Measurements from ENCODE around the gene FREM1.

FREM1 gene

DNA sequence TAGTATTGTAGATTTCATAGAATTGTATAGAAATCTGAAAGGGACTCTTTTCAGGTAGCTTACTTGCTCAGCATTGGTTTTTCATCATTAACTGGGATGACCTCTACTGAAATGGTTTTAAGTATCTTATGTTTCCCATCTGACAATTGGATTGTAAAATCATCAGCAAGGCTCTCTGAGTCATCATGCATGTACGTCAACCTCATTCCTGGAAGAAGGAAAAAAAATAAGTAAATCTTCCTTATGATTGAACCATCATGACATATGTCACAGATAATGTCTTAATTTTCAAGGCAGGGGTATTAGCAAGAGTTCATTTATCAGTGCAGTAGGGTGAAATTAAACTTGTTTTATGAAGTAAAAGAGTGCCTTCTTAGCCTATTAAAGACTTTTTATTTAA is 112.8 kb downstream of the FREM1 start:
- Histone ChIP-seq H3K4me2 (no peak overlapping the region), H4K20me1 (no peaks in the 10 kb centered on the region), H3K9me3 (no peaks in the 10 kb centered on the region), H3K27me3 (no peaks in the 10 kb centered on the region), H3K4me3 (no peak overlapping the region), H3K9ac (no peak overlapping the region), H3K36me3 (no peaks in the 10 kb centered on the region), H3K27ac (no peak overlapping the region), H3K4me1 (no peaks in the 10 kb centered on the region)
- no peak for TF ChIP-seq Cebpa-rat (IDR thresholded peaks at IDR 0.05)

DNA sequence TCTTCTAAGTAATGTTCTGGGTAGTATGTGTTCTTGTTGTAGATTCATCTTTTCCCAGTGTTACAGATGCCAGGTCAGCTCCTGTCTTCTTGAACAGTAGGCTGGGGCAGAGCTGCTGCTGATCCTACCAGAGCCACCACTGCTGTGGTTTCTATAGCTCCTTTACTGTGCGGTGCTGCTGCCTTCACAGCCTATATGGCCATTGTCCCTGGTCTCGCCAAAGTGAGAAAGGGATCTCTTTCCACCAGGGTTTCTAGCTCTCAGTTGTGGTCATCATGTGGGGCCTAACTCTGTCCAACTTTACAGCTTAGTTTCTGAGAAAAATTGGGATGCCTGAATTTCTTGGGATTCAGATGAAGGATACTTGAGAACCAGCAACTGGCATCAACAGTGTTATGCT is 116.8 kb downstream of the FREM1 start:
- Histone ChIP-seq H3K36me3 (no peaks in the 10 kb centered on the region), H3K4me3 (no peak overlapping the region), H3K9me3 (no peaks in the 10 kb centered on the region), H4K20me1 (no peaks in the 10 kb centered on the region), H3K27me3 (no peaks in the 10 kb centered on the region), H3K4me2 (no peak overlapping the region), H3K9ac (no peak overlapping the region), H3K27ac (no peak overlapping the region), H3K4me1 (no peaks in the 10 kb centered on the region)
- no peak for TF ChIP-seq Cebpa-rat (IDR thresholded peaks at IDR 0.05)

GRCh38 chr9:14790628-14791027 is 119.6 kb downstream of the FREM1 start:
- Histone ChIP-seq H3K36me3 (no peaks in the 10 kb centered on the region), H3K4me3 (no peak overlapping the region), H3K9me3 (no peaks in the 10 kb centered on the region), H4K20me1 (no peaks in the 10 kb centered on the region), H3K4me2 (no peak overlapping the region), H3K4me1 (peaks cover 10% of the 10 kb centered on the region), H3K27ac (no peak overlapping the region), H3K27me3 (no peaks in the 10 kb centered on the region), H3K9ac (no peak overlapping the region)
- no peak for TF ChIP-seq Cebpa-rat (IDR thresholded peaks at IDR 0.05)

- H3K4me2 ChIP-seq, result no peak overlapping the region
- no peaks in the 10 kb centered on the region for H4K20me1 ChIP-seq
- no peak for TF ChIP-seq Cebpa-rat (IDR thresholded peaks at IDR 0.05)
Observed at GRCh38 chr9:14788846-14789245, 121.4 kb downstream of the FREM1 start.

GRCh38 chr9:14783358-14783757 is 126.9 kb downstream of the FREM1 start:
- Histone ChIP-seq H3K27me3 (no peaks in the 10 kb centered on the region), H3K36me3 (no peaks in the 10 kb centered on the region), H3K4me1 (peaks cover 10% of the 10 kb centered on the region), H3K9ac (no peak overlapping the region), H3K4me3 (no peak overlapping the region), H3K9me3 (no peaks in the 10 kb centered on the region), H4K20me1 (no peaks in the 10 kb centered on the region), H3K4me2 (no peak overlapping the region), H3K27ac (no peak overlapping the region)
- no peak for TF ChIP-seq Cebpa-rat (IDR thresholded peaks at IDR 0.05)

More at GRCh38 chr9:14788846-14789245, 121.4 kb downstream of the FREM1 start:
- no peak overlapping the region for H3K4me3 ChIP-seq
- H3K36me3 ChIP-seq, result no peaks in the 10 kb centered on the region
- H3K4me1 ChIP-seq, result peaks cover 10% of the 10 kb centered on the region
- no peaks in the 10 kb centered on the region for H3K27me3 ChIP-seq
- H3K27ac ChIP-seq, result no peak overlapping the region
- no peak overlapping the region for H3K9ac ChIP-seq
- no peaks in the 10 kb centered on the region for H3K9me3 ChIP-seq

DNA sequence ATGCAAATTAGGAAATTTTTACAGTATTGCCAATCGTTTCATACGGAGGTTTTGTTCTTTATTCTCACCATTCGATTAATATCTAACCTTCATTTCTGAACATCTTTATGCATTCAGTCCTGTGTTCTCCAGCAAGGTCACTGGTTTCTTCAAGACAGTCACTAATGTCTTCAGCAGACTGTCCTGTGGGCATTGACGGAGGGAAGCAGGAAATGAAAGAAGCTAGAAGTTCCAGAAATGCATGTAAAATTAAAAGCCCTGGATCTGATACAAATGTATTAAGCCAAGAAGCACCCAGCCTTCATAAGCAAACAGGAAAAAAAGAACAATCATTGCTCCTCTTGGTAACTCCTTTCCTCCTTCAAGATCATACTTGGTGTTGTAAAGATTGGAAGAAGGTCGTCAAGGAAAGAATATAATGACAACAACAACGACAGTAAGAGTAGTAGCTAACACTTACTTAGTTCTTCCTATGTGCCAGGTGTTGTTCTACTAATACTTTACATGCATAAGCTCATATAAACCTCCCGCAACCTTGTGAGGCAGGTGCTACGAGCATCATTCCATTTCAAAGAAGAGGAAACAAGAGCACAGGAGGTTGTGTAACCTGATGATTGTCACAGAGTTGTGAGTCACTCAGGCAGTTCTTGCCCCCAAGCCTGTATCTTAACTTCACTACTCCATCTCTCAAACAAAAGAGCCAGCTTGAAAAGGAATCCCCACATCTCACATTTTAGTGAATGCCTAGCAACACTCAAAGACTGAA is 127.8 kb downstream of the FREM1 start:
- Histone ChIP-seq H3K27me3 (no peaks in the 10 kb centered on the region), H4K20me1 (no peaks in the 10 kb centered on the region)
- TF ChIP-seq Cebpa-rat (IDR thresholded peaks at IDR 0.05), result no peak

DNA sequence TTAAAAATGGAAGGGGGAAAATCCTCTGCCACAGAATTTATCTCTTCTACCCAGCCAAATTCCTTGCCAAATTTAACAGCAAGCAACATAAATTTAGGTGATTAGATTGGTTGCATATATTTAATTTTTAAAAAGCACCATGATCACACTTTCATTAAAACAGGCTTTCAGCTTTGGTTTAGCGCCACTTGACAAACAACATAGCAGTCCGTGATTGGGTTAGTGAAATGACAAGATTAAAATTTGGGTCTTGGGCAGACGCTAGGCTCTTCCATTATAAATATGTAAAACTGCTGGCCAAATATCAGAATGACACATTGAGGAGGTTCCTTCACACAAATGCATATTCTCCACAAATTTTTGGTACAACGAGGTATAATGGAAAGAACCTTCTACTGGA is 129.5 kb downstream of the FREM1 start:
- Histone ChIP-seq H3K4me3 (no peak overlapping the region), H3K27me3 (no peaks in the 10 kb centered on the region), H3K9ac (no peak overlapping the region), H4K20me1 (no peaks in the 10 kb centered on the region), H3K9me3 (no peaks in the 10 kb centered on the region), H3K4me1 (no peaks in the 10 kb centered on the region), H3K36me3 (no peaks in the 10 kb centered on the region), H3K27ac (no peak overlapping the region), H3K4me2 (no peak overlapping the region)
- TF ChIP-seq Cebpa-rat (IDR thresholded peaks at IDR 0.05), result no peak

More for the DNA sequence above, 127.8 kb downstream of the FREM1 start:
- Histone ChIP-seq H3K9ac (no peak overlapping the region), H3K36me3 (no peaks in the 10 kb centered on the region), H3K4me3 (no peak overlapping the region), H3K4me2 (no peak overlapping the region), H3K27ac (no peak overlapping the region), H3K4me1 (peaks cover 10% of the 10 kb centered on the region), H3K9me3 (no peaks in the 10 kb centered on the region)

DNA sequence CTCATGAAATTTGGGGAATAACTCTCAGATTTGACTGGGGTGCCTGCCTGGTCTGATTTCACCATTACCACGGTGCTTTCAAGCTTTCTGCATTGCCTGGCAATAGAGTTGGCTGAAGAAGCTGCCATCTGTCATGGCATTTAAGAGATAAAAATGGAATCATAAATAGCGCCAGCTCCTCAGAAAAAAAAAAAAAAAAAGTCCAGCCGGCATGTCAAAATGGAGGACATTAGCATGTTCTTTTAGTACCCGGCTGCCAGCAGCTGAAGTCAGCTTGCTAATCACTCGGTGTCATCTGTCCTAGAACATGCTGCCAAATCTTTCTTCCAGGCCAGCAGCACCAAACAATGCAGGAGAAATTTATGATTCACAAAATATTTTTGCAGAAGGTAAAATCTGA is 130.0 kb downstream of the FREM1 start:
- H3K27ac ChIP-seq, result no peak overlapping the region
- H4K20me1 ChIP-seq, result no peaks in the 10 kb centered on the region
- H3K4me1 ChIP-seq, result no peaks in the 10 kb centered on the region
- no peaks in the 10 kb centered on the region for H3K27me3 ChIP-seq
- H3K9me3 ChIP-seq, result no peaks in the 10 kb centered on the region
- H3K9ac ChIP-seq, result no peak overlapping the region
- H3K4me2 ChIP-seq, result no peak overlapping the region
- TF ChIP-seq Cebpa-rat (IDR thresholded peaks at IDR 0.05), result no peak
- no peak overlapping the region for H3K4me3 ChIP-seq
- H3K36me3 ChIP-seq, result no peaks in the 10 kb centered on the region

DNA sequence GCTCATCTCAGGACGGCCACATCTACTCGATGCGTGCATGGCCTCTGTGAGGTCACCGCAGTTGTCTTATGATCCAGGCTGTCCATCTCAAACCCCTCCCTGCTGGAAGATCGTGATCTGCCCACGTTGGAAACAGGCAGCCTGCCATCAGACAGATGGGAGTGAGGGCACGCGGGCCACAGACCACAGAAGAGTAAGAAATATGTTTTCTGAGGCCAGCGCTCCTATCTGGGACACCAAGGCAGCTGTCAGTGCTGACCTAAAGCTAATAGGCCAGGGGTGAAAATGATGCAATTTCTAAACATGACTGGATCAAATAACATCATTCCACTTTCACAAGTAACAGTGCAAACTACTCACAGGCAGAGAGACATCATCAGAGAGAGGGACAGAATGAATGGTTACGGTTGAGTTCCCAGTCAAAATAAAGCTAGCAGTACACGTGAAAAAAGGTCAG is 130.6 kb downstream of the FREM1 start:
- H3K36me3 ChIP-seq, result no peaks in the 10 kb centered on the region
- H4K20me1 ChIP-seq, result no peaks in the 10 kb centered on the region
- no peak overlapping the region for H3K27ac ChIP-seq
- TF ChIP-seq Cebpa-rat (IDR thresholded peaks at IDR 0.05), result no peak
- no peaks in the 10 kb centered on the region for H3K4me1 ChIP-seq
- H3K9ac ChIP-seq, result no peak overlapping the region
- no peak overlapping the region for H3K4me2 ChIP-seq
- no peaks in the 10 kb centered on the region for H3K9me3 ChIP-seq
- no peak overlapping the region for H3K4me3 ChIP-seq
- H3K27me3 ChIP-seq, result no peaks in the 10 kb centered on the region

DNA sequence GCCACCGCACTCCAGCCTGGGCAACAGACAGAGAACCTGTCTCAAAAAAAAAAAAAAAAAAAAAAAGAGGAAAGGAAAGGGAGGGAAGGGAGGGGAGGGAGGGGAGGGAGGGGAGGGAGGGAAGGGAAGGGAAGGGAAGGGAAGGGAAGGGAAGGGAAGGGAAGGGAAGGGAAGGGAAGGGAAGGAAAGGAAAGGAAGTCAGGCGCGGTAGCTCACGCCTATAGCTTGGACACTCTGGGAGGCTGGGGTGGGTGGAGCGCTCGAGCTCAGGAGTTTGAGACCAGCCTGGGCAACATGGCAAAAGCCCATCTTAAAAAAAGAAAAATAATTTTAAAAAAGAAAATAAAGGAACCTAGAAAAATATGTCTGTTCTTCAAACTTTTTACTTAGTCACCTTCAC is 131.7 kb downstream of the FREM1 start:
- H3K36me3 ChIP-seq, result no peaks in the 10 kb centered on the region
- H3K27ac ChIP-seq, result no peak overlapping the region
- H3K9ac ChIP-seq, result no peak overlapping the region
- no peak for TF ChIP-seq Cebpa-rat (IDR thresholded peaks at IDR 0.05)
- no peak overlapping the region for H3K4me2 ChIP-seq
- H3K27me3 ChIP-seq, result no peaks in the 10 kb centered on the region
- no peaks in the 10 kb centered on the region for H3K4me1 ChIP-seq
- H3K4me3 ChIP-seq, result no peak overlapping the region
- H4K20me1 ChIP-seq, result no peaks in the 10 kb centered on the region
- no peaks in the 10 kb centered on the region for H3K9me3 ChIP-seq
